ENCODE data around the gene YJEFN3.

The YJEFN3 gene

DNA sequence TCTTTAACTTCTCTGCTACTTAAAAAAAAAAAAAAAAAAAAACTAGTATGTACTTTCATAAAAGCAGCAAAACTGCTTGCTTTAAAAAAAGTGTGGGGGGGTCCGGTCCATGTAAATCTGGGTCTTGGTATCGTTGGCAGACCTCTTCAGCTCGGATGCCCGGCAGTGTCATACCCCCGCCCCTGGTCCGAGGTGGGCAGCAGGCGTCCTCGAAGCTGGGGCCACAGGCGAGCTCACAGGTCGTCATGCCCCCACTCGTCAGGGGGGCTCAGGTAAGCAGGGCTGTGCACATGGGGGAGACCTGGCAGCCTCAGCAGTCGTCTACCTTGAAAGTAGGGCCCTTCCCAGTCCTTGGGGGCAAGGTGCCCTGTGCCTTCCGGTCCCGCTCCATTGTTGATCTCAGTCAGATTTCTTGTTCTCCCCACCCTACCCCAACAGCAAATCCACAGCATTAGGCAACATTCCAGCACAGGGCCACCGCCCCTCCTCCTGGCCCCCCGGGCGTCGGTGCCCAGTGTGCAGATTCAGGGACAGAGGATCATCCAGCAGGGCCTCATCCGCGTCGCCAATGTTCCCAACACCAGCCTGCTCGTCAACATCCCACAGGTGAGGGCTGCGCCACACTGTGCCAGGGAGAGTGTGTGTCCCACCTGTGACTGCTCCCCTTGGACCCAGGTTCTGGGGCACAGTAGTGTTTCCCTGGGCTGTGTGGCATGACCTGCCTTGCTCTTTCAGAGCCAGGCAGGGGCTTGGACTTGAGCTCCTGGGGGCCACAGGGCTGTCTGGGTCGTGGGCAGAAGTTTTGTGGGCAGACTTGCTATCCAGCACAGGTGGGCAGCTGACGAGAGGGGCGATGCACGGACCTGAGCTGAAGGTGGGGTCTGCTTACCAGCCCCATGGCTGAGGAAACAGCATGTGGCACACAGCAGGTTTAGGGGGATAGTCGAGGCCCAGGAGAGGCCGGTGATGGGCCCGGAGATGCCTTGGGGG lies 32.8 kb upstream of the YJEFN3 start:
- DNase-seq (ENCODE audit: low read depth in 2 of 2): no peak

DNA sequence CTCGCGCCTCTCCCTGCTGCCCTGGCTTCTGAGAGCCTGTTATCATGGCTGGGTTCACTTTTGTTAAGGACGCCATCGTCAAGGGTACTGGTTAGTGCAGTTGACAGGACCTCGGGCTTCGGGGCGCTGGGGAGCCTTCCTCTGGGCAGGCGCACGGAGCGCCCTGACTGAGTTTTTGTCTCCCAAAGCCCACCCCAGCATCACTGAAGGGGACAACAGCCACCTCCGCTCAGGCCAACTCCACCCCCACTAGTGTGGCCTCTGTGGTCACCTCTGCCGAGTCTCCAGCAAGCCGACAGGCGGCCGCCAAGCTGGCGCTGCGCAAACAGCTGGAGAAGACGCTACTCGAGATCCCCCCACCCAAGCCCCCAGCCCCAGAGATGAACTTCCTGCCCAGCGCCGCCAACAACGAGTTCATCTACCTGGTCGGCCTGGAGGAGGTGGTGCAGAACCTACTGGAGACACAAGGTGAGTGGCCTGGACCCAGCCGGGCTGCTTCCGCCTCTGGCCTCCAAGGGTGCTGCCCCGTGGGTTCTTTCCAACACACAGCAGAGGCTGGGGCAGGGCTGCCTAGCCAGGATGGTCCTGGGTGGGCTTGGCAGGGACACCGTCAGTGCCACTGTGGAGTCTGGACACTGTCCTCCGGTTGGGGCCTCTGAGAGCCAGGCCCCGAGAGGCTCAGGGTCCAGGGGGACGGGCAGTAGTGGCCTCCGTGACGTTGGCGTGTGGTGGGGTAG lies 30.3 kb upstream of the YJEFN3 start:
- no peak for DNase-seq (ENCODE audit: low read depth in 2 of 2)

DNA sequence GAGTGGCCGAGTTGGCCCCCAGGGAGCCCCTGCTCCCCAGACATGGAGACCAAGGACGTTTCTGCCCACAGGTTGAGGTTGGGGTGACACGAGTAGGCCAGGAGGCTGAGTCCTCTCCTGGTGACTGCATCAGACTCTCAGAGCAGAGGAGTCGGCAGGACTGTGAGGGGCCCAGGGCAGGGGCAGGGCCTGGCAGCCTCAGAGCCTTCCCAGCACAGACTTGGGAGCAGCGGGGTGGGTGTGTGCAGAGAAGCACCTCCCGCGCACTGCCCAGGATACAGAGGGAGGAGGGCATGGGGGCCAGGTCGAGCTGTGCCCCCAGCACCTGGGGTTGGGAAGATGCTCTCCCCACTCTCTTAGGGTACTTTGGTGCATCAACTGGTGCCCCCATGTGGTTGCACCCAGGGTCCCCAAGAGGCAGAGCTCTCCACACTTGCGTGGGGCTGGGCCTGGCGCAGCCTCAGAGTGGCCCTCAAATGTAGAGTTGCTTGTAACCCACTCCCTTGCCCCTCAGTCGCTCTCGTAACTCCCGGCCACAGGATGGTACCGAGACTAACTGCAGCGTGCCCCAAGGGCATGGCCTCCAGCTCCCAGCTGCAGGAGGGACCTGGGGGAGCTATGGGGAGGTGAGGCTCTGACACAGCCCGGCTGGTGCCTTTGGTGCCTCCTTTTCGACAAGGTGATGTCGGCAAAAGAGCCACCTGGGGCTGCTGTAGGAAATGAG lies 29.3 kb upstream of the YJEFN3 start:
- DNase-seq (ENCODE audit: low read depth in 2 of 2): no peak

DNA sequence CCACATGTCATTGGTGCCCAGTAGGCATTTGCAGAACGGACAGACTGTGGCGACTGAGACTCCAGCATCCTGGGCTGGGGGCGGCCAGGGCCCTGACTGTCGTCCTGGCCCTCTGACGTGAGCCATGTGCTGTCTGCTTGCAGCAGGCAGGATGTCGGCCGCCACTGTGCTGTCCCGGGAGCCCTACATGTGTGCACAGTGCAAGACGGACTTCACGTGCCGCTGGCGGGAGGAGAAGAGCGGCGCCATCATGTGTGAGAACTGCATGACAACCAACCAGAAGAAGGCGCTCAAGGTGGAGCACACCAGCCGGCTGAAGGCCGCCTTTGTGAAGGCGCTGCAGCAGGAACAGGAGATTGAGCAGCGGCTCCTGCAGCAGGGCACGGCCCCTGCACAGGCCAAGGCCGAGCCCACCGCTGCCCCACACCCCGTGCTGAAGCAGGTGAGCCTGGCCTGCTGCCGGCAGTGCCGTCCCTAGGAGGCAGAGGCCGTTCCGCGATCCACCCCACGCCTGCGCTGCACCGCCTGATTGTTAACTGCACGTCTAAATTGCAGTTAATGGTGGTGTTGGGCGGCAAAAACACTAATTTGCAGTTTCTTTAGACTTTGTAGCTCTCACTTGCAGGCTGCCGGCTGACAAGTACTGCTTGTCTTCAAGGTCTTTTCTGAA lies 27.6 kb upstream of the YJEFN3 start:
- DNase-seq (ENCODE audit: low read depth in 2 of 2): no peak

DNA sequence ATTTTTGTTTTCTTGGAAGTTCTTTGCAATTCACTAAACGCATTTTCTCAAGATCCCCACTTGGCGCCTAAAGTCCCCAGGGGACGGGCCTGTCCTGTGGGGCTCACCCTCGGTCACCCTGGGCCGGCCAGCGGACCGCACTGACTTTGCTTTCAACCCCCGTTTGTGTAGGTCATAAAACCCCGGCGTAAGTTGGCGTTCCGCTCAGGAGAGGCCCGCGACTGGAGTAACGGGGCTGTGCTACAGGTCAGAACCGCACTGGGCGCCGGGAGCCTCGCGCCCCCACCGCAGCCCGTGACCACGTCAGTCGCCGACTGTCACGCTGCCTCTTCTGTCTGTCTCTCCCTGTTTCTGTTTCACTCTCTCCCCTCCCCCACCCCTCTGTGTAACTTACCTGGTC lies 26.9 kb upstream of the YJEFN3 start:
- no peak for DNase-seq (ENCODE audit: low read depth in 2 of 2)

DNA sequence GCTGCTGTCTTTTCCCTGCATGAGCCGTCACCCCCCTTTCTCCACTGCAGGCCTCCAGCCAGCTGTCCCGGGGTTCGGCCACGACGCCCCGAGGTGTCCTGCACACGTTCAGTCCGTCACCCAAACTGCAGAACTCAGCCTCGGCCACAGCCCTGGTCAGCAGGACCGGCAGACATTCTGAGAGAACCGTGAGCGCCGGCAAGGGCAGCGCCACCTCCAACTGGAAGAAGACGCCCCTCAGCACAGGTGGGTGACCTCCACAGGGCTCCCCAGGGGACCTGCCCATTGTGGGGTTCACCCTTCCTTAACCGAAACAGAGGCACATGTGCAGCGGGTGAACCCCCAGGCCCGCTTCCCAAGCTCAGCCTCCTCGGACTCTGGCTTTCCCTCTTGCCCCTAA lies 26.4 kb upstream of the YJEFN3 start:
- no peak for DNase-seq (ENCODE audit: low read depth in 2 of 2)

DNA sequence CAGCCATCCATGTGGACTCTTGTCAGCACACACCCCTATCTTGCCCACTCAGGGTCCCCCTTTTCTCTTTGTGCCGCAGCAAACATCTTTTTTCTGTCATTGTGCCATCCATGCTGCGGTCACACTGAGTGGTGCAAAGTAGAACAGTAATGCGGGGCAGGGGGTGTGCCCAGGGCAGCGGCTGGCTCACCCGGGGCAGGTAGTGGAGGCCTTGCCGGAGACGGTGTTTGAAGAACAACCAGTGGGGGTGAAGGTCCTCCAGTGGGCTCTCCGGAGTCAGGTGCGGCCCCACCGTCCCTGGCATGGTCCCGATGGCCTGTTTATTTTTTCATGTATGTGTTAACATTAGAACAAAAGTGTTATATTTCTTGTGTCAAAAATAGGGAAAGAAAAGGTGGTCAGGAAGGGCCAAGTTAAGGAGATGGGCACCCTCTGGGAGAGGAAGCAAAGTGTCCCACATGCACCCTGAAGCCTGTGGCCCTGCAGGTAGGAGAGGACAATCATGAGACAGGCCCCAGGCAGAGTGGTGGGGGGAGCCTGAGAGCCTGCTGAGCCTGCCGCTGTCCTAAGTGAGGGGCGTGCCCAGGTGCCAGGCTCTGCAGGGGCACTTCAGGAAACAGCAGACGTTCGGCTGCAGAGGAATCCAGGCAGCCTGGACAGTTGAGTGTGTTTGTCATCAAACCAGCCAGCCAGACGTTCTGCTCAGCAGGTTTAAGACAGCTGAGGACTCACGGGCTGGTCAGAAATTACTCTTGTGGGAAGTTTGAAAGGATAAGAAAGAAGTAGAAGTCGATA lies 25.7 kb upstream of the YJEFN3 start:
- DNase-seq (ENCODE audit: low read depth in 2 of 2): no peak

DNA sequence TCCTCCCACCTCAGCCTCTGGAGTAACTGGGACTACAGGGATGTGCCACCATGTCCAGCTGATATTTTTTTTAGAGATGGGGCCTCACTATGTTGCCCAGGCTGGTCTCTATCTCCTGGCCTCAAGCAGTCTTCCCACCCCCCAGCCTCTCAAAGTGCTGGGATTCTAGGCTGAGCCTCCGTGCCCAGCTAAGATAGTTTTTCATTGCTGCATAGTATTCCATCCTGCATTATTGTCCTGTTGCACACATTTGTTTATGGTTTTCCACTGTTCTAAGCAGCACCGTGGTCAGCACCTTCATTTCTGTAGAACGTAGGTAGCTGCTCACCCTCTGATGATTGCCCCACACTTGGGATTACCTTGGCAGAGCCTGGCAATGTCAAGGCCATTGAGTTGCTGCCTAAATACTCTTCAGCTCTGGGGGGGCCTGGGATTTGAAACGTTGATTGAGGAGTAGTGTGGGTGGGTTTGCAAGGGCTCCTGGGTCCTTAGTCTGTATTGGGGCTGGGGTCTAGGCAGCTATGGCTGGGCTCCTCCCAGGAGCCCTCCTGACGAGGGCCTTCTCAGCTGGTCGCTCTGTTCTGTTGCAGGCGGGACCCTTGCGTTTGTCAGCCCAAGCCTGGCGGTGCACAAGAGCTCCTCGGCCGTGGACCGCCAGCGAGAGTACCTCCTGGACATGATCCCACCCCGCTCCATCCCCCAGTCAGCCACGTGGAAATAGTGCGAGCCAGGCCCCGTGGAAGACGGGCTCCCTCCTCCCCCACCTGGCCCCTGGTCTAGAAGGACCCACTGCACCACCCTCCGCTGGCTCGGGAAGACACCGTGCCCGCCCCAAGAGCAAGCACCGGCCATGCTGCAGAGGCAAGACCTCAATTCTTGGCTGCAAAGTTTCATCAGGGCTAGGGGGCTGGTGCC lies 23.7 kb upstream of the YJEFN3 start:
- no peak for DNase-seq (ENCODE audit: low read depth in 2 of 2)

DNA sequence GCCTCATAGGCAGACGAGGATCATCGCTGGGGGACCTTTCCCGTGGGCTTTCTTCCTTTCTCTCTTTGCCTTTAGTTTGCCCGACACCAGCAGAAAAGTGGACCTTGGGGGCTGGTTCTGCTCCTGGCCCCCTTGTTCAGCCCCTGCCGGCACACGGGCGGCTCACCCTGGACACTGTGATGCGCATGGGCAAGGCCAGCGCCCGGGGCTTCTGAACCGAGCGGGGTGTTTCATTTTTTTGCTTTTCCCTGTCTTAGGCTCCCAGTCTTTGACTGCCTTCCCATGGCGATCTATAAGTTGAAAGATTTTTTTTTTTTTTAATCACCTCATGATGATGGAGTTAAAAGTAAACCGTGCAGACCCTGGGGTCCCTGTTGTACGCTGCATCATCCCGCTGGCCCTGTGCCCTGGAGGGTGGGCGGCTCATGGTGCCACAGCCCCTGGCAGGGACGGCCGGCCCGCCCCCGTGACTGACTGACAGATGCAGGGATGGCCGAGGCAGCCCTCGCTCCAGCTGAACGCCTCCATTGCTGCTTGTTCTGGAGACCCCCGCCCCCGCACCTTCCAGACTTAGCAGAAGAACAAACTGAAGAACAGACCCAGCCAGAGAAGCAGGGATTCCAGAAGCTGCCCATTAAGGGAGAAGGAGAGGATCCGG lies 22.9 kb upstream of the YJEFN3 start:
- DNase-seq (ENCODE audit: low read depth in 2 of 2): no peak

DNA sequence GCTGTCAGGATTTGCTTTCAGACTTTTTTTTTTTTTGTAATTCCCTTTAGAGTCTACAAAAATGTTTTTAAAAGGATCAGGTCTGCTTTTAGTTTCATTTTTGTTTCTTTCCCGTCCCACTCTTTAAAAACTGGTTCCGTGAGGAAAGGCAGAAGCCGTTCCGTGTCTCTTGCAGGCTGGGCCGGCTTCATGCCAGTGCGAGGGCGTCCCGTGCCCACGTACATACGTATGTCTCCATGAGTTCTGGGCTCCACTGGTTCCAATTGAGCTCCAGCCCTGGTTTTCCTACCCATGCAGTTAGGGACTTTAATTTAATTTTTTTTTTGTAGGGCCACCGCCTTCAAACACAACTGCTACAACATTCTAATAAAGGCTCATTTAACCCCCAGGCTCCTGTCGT lies 22.1 kb upstream of the YJEFN3 start:
- DNase-seq (ENCODE audit: low read depth in 2 of 2): no peak

DNA sequence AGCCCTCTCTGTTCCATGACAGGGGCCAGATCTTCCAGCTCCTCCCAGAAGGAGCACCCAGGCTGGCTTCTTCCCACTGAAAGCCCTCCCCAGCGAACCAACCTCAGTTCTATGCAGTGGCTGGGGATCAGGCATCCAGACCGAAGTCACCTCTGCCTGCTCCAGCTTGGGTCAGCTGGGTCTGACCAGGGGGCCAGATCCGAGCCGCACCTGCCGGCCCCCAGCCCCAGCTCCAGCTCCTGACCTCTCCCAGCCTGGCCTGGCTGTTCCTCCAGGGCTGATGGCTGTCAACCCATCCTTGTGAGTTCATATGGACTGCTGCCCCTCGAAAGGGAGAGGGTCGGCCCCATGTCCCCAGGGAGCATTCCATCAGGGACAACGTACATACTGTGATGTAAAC lies 21.4 kb upstream of the YJEFN3 start:
- DNase-seq (ENCODE audit: low read depth in 2 of 2): no peak

DNA sequence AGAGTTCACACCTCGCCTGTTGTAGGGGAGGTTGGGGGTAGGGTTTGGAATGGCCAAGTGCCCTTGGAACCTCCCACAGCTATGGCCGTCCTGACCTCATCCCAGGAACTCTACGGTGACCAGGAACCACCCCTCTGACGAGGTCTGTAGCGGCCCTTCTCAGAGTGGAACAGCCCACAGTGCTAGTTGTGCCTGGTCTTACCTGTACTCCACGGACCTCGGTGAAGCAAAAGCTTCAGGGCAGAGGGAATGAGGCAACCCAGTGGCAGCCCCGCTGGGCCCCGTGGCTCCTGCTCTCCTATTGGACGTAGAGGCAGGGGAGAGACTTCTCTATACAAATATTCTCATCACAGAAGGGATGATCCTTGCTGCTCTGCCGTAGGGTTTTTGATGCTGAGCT lies 20.5 kb upstream of the YJEFN3 start:
- DNase-seq (ENCODE audit: low read depth in 2 of 2): no peak

DNA sequence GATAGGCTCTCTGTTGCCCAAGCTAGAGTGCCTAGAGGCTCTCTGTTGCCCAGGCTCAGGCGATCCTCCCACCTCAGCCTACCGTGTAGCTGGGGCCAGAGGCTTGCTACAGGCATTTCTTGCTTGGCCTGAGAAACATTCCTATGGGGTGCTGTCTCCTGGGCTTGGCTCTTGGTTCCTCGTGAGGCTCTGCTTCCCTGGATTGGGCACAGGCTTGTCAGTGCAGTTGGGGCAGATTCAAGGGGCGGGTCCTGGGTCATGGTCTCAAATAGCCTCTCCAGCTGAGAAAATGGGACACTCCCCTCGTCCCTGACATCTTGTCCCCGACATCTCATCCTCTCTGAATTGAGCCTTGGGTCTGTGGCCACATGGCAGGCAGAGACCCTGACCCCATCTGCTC lies 18.3 kb upstream of the YJEFN3 start:
- DNase-seq (ENCODE audit: low read depth in 2 of 2): no peak

DNA sequence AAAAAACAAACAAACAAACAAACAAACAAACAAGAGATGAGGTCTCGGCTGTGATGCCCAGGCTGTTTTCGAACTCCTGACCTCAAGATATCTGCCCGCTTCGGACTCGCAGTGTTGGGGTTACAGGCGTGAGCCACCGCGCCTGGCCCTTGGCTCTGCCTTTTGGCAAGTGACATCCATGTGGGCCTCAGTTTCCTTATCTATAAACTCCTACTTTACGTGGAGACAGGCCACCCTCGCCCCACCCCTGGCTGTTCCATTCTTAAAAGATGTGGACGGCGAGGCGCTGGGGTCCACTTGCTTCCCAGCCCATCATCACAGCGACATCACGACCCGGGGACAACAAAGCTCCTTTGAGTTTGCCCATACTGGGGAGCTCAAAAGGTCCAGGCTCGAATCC lies 15.0 kb upstream of the YJEFN3 start:
- no peak for DNase-seq (ENCODE audit: low read depth in 2 of 2)

DNA sequence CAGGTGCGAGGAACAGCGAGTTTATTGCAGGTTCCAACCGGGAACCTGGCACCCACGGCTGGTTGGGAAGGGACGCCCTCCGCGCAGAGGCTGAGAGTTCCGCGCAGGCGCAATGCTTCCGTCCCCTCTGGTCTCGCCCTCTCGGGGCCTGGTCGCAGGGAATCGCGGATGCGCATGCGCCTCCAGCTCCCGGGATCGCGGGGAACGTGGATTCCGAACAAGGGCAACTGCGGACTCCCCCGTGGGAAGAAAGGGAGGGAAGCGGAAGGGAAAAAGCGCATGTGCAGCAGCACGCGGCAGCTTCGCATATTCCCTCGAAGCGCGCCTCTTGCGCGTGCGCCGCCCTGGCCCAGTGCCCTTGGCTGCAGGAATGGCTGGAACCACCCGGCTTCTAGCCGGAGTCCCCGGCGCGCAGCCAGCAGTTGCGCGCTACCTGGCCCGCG lies 14.5 kb upstream of the YJEFN3 start:
- DNase-seq (ENCODE audit: low read depth in 2 of 2): peak; percentile 34 to 39

DNA sequence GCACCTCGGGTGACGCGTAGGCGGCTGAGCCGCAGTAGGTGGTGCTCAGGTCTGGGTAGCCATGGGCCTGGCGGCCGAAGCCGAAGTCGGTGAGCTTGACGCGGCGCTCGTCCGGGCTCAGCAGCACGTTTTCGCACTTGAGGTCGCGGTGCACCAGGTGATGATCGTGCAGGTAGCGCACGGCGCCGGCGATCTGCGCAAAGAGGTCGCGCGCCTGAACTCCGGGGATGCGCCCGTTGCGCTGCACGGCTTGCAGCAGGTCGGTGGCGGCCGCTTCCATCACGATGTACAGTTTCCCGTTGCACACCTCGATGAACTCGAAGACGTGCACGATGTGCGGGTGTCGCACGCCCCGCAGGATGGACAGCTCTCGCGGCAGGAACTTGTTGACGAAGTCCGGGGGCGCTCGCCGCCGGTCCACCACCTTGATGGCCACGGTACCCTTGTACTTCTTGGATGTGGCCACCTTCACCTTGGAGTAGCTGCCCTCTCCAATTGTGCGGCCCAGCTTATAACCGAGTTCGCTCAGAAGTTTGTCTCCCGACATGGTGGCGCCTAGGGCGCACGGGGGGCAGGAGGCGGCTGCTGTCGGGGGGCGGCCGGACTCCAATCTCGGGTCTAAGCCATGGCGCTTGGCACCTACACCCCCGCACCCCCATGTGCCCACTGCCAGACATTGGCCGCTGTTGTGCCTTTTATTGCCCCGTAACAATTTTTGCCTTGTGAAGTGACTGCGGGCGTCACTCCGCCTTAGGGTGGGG lies 13.7 kb upstream of the YJEFN3 start, which contains the start of gene TSSK6:
TSS of gene TSSK6 (minus strand) at position 668 of the 761 bp plus-strand sequence. CDS start at position 547, 121 bp downstream.
- DNase-seq (ENCODE audit: low read depth in 2 of 2): no peak

DNA sequence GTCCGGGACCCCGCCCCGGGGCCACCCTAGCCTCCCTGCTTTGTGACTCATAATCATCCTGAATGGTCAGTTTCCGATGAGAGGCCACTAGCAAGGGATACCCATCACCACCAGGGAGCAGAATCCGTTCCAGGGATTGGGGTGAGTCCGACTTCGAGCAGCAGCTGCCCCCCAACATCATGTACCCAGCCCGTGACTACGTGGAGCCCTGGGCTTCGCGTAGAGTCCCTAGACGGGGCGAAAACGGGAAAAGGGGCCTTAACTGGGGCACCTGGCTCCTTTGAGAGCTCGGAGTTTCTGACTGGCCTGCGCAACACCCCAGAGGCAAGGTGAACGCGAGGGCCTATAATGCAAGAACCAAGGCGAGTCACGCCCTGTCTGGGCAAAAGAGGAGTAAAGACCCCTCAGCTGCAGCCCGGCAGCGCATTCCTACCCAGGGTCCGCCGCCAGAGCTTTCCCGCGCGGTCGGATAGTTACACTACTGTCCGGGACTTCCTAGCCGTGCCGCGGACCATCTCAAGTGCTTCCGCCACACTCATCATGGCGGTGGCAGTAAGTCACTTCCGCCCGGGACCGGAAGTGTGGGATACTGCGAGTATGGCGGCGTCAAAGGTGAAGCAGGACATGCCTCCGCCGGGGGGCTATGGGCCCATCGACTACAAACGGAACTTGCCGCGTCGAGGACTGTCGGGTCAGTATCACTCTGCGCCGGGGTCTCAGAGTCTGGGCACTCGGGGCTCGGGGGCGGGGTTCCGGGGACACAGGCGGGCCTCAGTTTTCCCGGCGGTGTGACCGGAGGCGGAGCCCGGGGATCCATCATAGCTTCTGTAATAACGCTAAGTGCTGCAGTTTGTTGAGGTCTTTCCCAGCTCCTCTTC lies 12.8 kb upstream of the YJEFN3 start, which contains the start of gene NDUFA13:
TSS of gene NDUFA13 (plus strand) at position 584 of the 878 bp plus-strand sequence. CDS start at position 598, 14 bp downstream.
- DNase-seq (ENCODE audit: low read depth in 2 of 2): peak; percentile 77 to 82

All from fibroblast of skin of left biceps (primary cell).